Memory B cell (primary cell): ENCODE data around the gene REEP1.
"Not testable (repeated sequence)": the region's sequence is repeated elsewhere in the genome, so short reads cannot be mapped to it uniquely, and the experiment has no call there.

Experiments used
- ATAC-seq: fragments of 150-1000 bp; cut with Tn5 transposase; 2 replicates; pipeline ENCODE4 v1.10.0; 2021; ENCODE audit warnings: low read depth, mild to moderate bottlenecking, moderate library complexity
- DNase-seq, 2 donors: peaks; one replicate each; pipeline ENCODE4 v3.0.0; 2022; ENCODE audit warnings: low spot score in 2 of 2
- H3K27ac Mint-ChIP-seq: one replicate; pipeline ENCODE4 v1.8.0; 2022; ENCODE audit warnings: mild to moderate bottlenecking, moderate library complexity, mixed read lengths
- H3K27me3 Mint-ChIP-seq: one replicate; pipeline ENCODE4 v1.8.0; 2022; ENCODE audit warnings: mixed read lengths
- H3K36me3 Mint-ChIP-seq: one replicate; pipeline ENCODE4 v1.8.0; 2022; ENCODE audit warnings: mild to moderate bottlenecking, mixed read lengths
- H3K4me1 Mint-ChIP-seq: one replicate; pipeline ENCODE4 v1.8.0; 2022; ENCODE audit warnings: mixed read lengths
- H3K4me3 Mint-ChIP-seq: one replicate; pipeline ENCODE4 v1.8.0; 2022; ENCODE audit warnings: mild to moderate bottlenecking, moderate library complexity, mixed read lengths
- H3K9me3 Mint-ChIP-seq: one replicate; pipeline ENCODE4 v1.8.0; 2022; ENCODE audit warnings: mixed read lengths

The REEP1 gene

GRCh38 chr2:86231680-86232372, 105.6 kb downstream of the REEP1 start:
- Mint-ChIP-seq H3K27ac (no peak overlapping the region), H3K27me3 (peaks cover 3% of the 10 kb centered on the region), H3K4me1 (peaks cover 11% of the 10 kb centered on the region), H3K4me3 (no peak overlapping the region), H3K9me3 (peaks cover 2% of the 10 kb centered on the region), H3K36me3 (no peaks in the 10 kb centered on the region)
- no peak for DNase-seq
- ATAC-seq = no peak

DNA sequence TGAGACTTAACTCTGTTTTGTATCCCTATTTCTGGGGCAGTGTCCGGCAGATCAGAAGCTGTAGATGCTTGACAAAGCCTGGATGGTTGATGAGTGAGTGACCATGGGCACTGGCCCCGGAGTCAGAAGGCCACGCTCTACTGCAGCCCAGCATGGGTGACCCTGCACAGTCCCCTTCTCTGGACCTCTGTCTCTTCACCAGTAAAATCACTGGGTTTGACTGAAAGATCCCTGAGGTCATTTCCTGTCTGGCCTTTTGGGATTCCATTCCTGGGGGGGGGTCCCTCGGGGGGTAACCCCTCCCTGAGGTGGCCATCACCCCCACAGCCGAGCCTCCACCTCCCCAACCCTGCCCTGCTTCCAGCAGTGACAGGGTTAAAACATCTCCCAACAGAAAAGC, 106.5 kb downstream of the REEP1 start:
- ATAC-seq = no peak
- Mint-ChIP-seq H3K4me3 (no peak overlapping the region), H3K36me3 (no peaks in the 10 kb centered on the region), H3K27me3 (peaks cover 1% of the 10 kb centered on the region), H3K4me1 (peaks cover 12% of the 10 kb centered on the region), H3K9me3 (no peaks in the 10 kb centered on the region), H3K27ac (no peak overlapping the region)
- DNase-seq = no peak

GRCh38 chr2:86229221-86229620, 108.2 kb downstream of the REEP1 start:
- Mint-ChIP-seq H3K27ac (no peak overlapping the region), H3K27me3 (peaks cover 1% of the 10 kb centered on the region), H3K36me3 (no peaks in the 10 kb centered on the region), H3K9me3 (no peaks in the 10 kb centered on the region), H3K4me3 (no peak overlapping the region), H3K4me1 (peaks cover 19% of the 10 kb centered on the region)
- ATAC-seq (peak; percentile 90), DNase-seq (peak in 1 of 2 donors; percentile 39)

DNA sequence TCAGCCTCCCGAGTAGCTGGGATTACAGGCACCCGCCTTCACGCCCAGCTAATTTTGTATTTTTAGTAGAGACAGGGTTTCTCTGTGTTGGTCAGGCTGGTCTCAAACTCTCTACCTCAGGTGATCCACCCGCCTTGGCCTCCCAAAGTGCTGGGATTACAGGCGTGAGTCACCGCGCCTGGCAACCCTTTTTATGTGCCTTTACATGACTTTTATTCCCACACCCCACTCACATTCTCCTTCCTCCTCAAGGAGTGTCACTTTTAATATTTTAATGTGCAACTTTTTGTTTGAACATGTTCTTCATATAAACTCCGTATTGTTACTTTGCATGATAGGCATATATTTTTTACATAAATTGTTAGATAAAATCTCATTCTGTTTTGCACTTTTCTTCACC, 108.9 kb downstream of the REEP1 start:
- not testable (repeated sequence) for H3K27ac Mint-ChIP-seq, DNase-seq, H3K4me3 Mint-ChIP-seq, H3K36me3 Mint-ChIP-seq, ATAC-seq, H3K9me3 Mint-ChIP-seq, H3K27me3 Mint-ChIP-seq
- peaks cover 19% of the 10 kb centered on the region for H3K4me1 Mint-ChIP-seq

- no peaks in the 10 kb centered on the region for H3K36me3 Mint-ChIP-seq
- H3K27ac Mint-ChIP-seq = no peak overlapping the region
- peaks cover 19% of the 10 kb centered on the region for H3K4me1 Mint-ChIP-seq
- H3K9me3 Mint-ChIP-seq = no peaks in the 10 kb centered on the region
- no peak for ATAC-seq
- no peak for DNase-seq
- H3K4me3 Mint-ChIP-seq = no peak overlapping the region
- H3K27me3 Mint-ChIP-seq = peaks cover 1% of the 10 kb centered on the region
Observed at GRCh38 chr2:86227685-86228084, 109.7 kb downstream of the REEP1 start.

GRCh38 chr2:86226636-86227520, 110.5 kb downstream of the REEP1 start:
- no peaks in the 10 kb centered on the region for H3K36me3 Mint-ChIP-seq
- DNase-seq = no peak
- no peak for ATAC-seq
- H3K9me3 Mint-ChIP-seq = no peaks in the 10 kb centered on the region
- H3K4me3 Mint-ChIP-seq = peak overlapping the region; percentile 32
- H3K27ac Mint-ChIP-seq = no peak overlapping the region
- H3K27me3 Mint-ChIP-seq = peaks cover under 1% of the 10 kb centered on the region
- peaks cover 19% of the 10 kb centered on the region for H3K4me1 Mint-ChIP-seq

DNA sequence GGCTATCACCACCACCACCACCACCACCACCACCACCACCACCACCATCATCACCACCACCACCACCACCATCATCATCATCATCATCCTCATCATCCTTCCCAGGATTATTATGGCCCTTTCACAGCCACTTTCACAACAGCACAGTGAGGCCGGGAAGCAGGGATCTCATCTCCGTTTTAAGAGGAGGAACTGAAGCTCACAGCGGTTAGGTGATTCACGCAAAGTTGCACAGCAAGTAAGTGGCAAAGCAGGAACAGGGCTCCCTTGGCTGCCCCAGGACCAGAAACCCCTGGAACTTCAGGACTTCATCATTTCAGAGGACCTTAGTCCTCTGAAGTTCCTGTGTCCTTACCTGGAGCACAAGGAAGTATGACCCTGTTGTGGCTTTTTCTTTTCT, 111.4 kb downstream of the REEP1 start:
- DNase-seq (no peak), ATAC-seq (peak; percentile 31)
- Mint-ChIP-seq H3K27me3 (no peaks in the 10 kb centered on the region), H3K27ac (peak overlapping the region; percentile 47), H3K36me3 (no peaks in the 10 kb centered on the region), H3K4me3 (no peak overlapping the region), H3K4me1 (peaks cover 22% of the 10 kb centered on the region), H3K9me3 (no peaks in the 10 kb centered on the region)

DNA sequence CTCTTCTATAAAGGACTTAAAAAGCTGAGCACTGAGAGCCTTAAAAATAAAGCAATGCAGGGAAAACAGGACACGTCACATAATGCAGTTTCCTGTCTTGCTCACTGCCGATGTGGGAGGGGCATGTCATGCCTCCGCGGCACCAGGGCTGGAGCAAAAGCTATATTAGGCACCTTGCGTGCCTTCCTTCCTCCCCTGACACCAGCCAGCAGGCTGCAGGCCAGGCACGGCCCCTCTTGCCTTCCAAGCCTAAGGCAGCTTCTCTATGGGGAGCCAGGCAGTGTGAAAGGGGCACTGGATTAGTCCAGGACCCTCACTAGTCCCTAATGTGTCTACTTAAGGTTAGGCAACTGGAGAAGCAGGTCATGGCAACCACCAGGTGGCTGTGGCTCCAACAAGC, 111.8 kb downstream of the REEP1 start:
- Mint-ChIP-seq H3K27me3 (no peaks in the 10 kb centered on the region), H3K4me1 (peaks cover 24% of the 10 kb centered on the region), H3K36me3 (no peaks in the 10 kb centered on the region), H3K4me3 (peak overlapping the region; percentile 55), H3K9me3 (no peaks in the 10 kb centered on the region), H3K27ac (peak overlapping the region; percentile 47)
- peak in 1 of 2 donors; percentile 34 for DNase-seq
- peak; percentile 56 for ATAC-seq

GRCh38 chr2:86224645-86225355, 112.6 kb downstream of the REEP1 start:
- Mint-ChIP-seq H3K9me3 (no peaks in the 10 kb centered on the region), H3K27ac (no peak overlapping the region), H3K36me3 (no peaks in the 10 kb centered on the region), H3K4me3 (no peak overlapping the region), H3K4me1 (peaks cover 24% of the 10 kb centered on the region), H3K27me3 (no peaks in the 10 kb centered on the region)
- no peak for ATAC-seq
- no peak for DNase-seq

DNA sequence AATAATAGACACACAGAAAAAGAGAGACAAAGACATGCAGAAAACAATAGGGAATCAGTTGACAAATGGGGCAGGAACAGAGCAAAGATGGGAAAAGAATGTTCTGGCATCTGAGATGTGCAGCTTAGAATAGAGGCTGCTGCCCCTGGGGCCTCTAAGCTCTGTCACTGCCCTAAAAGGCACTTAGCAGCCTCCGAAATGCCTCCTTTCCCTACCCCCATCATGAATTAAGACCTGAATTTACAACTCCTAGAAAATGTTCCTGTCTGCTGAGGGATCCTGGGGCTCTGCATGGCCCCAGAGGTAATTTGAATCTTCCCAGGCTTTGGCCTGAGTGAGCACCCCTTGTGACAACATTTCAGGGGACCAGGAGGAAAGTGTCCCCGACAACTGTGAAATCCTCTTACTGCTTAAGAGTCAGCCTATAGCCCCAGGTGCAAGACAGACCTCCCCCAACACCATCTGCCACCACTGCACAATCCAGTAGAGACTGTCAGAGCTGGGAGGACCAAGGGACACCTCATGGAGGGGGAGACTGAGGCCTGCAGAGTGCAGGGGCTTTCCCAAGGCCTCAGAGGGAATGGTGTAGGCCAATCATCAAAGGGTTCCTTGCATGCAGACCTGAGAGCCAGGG, 113.4 kb downstream of the REEP1 start:
- DNase-seq (no peak), ATAC-seq (no peak)
- Mint-ChIP-seq H3K27me3 (no peaks in the 10 kb centered on the region), H3K36me3 (no peaks in the 10 kb centered on the region), H3K9me3 (no peaks in the 10 kb centered on the region), H3K4me3 (no peak overlapping the region), H3K4me1 (peaks cover 19% of the 10 kb centered on the region), H3K27ac (no peak overlapping the region)

GRCh38 chr2:86223140-86223926, 114.1 kb downstream of the REEP1 start:
- ATAC-seq (no peak), DNase-seq (no peak)
- Mint-ChIP-seq H3K4me1 (peaks cover 16% of the 10 kb centered on the region), H3K27me3 (no peaks in the 10 kb centered on the region), H3K27ac (no peak overlapping the region), H3K9me3 (no peaks in the 10 kb centered on the region), H3K36me3 (no peaks in the 10 kb centered on the region), H3K4me3 (no peak overlapping the region)

GRCh38 chr2:86221066-86221684, 116.3 kb downstream of the REEP1 start:
- H3K27ac Mint-ChIP-seq = no peak overlapping the region
- no peaks in the 10 kb centered on the region for H3K27me3 Mint-ChIP-seq
- H3K4me1 Mint-ChIP-seq = peaks cover 13% of the 10 kb centered on the region

GRCh38 chr2:86219896-86220295, 117.5 kb downstream of the REEP1 start:
- Mint-ChIP-seq H3K36me3 (no peaks in the 10 kb centered on the region), H3K27ac (no peak overlapping the region), H3K4me1 (peaks cover 8% of the 10 kb centered on the region), H3K27me3 (no peaks in the 10 kb centered on the region), H3K9me3 (no peaks in the 10 kb centered on the region), H3K4me3 (no peak overlapping the region)
- ATAC-seq (no peak), DNase-seq (no peak)

More at GRCh38 chr2:86221066-86221684, 116.3 kb downstream of the REEP1 start:
- Mint-ChIP-seq H3K9me3 (no peaks in the 10 kb centered on the region), H3K36me3 (no peaks in the 10 kb centered on the region), H3K4me3 (no peak overlapping the region)
- DNase-seq (peak; percentile 45 to 66), ATAC-seq (peak; percentile 74)
